HG03045 (cell line): ENCODE results near the gene CBFA2T3.

Experiments
- ATAC-seq: cut with Tn5 transposase; IDR thresholded peaks from one replicate; pipeline ENCODE4 v1.9.1; 2021; ENCODE audit warnings: mild to moderate bottlenecking, moderate library complexity; ENCODE audit not compliant: unreplicated experiment

The CBFA2T3 gene

GRCh38 chr16:88911946-88912310 is 65.1 kb downstream of the CBFA2T3 start:
- ATAC-seq, result no peak

DNA sequence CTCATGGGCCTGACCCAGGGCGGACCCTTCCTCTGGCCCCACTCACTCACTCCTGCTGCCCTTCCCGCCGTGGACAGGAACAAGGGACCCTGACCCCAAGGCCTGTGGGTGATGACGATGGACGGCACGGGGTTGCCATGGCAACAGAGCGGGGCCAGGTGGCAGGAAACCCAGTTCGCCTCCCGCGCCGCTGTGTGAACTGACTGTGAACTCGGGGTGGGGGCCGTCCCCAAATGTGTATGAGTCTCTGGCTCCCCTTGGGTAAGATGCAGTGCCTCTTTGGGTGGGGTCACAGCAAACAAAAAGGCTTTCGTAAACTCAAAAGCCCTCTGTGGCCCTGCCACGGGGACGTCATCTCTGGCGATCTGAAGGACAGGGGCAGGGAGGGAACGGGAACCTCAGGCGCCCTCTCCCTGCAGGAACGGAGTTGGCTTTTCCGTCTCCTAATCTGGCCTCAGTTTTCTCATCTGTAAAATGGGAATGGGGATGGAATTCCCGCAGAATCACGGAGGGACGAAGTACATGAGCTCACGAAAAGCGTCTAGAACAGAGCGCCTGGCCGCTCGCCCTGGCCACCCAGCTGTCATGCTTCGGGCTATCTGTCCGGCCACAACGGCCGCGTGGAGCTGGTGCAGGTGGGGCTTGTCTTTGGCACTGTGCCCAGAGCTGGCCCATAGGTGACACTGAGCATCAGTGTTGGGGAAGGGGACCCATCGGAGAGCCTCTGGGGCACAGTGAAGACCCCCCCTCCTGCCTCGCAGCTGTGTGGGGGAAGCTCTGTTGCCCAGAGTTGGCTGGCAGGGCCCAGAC is 65.7 kb downstream of the CBFA2T3 start:
- no peak for ATAC-seq

DNA sequence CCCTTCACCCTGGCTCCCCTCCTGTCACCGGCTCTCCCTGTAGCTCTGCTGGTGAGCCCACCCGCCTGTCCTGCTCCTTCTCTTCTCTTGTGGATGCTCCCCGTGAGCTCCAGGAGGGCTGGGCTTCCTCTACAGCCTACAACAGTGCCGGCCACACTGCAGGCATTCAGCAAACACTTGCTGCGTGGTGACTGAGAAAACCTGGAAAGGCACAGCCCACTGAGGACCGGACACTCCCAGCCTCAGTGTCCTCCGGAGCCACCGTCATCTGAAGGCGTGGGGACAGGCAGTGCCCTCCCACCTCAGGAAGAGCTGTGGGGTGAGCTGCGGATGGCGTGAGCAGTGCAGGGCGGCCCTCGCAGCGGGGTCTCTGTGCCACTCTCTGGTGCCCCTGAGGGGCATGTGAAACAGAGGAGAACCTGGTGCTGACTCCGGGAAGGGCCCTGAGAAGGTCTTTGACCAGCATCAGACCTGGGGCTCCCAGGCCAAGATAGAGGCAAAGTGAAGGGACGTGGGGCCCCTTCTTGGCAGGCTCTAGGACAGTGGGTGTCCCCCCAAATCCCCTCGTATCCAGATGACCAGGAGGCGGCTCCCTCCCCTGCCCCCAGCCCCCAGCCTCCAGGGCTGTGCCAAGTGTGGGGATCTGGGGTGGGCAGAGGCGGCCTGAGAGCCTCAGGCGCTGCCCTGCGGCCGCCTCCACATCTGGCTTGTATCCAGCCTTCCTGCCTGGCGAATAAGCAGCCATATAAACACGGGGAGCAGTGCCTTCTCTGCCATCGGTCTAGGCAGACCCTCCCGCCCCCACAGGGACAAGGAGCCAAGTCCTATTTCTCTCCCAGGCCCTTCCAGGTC is 66.5 kb downstream of the CBFA2T3 start:
- ATAC-seq, result no peak

GRCh38 chr16:88909431-88910210 is 67.4 kb downstream of the CBFA2T3 start:
- no peak for ATAC-seq

GRCh38 chr16:88908307-88908706 is 68.7 kb downstream of the CBFA2T3 start:
- no peak for ATAC-seq

DNA sequence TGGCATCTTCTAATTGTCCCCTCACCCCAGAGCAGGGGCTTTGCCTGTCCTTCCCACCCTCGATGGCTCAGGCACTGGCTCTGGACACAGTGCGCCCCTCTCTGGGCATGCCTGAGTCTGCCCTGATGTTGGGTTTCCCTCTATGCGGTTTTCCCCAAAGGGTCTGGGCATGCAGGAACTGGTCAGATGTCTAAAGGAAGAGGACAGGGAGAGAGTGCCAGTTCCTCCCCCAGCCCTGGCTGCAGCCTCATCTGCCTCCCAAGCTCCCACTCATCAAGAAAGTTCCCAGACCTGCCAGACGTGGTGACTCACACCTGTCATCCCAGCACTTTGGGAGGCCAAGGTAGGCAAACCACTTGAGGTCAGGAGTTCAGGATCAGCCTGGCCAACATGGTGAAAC is 69.2 kb downstream of the CBFA2T3 start:
- ATAC-seq, result no peak

- ATAC-seq, result no peak
Measured at GRCh38 chr16:88906535-88907105, 70.4 kb downstream of the CBFA2T3 start.

DNA sequence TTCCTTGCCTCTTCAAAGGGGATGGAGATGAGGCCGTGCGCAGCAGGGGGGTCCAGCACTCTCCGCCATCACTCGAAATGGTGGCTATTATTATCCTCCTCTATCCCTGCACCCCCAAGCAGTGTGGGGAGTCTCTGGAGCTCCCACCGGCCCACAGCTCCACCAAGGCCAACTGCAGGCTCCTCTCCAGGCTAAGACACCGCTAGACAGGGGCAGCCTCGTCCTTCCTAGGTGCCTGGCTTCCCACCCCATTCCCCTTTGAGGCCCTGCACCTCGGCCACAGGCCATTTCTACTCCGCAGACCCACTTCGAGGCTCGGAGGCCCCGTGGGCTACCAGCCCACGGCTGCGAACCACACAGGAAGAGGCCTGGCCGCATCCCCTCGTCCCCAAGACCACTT is 71.0 kb downstream of the CBFA2T3 start:
- ATAC-seq, result no peak

- ATAC-seq, result no peak
Measured at GRCh38 chr16:88905563-88905962, 71.4 kb downstream of the CBFA2T3 start.

DNA sequence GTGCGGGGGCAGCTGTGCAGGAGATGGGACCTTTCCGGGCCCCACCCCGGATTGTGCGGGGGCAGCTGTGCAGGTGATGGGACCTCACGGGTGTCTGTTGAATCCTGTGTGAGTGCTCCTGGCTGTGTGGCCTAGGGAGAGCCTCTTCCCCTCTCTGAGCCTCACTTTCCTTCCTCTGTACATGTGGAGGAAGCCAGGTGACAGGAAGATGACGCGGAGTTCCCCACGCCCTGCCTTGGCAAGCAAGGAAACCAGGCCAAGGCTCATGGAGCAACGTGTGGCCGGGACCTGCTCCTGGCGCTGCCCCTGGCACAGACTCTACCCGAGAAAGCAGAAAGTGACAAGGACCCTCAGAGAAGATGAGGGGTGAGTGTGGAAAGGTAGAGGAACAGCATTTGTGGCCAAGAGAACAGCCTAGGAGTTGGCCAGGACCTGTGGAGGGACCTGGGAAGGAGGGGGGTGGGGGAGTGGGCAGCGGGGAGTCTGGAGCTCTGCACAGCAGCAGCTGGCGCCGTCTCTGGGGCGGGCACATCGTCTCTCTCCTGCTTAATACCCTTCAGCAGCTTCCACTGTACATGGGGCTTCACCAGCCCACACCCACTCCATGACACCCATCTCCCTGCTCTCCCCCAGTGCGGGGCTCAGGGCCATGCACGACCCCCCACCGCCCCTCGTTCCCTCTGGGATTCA is 72.2 kb downstream of the CBFA2T3 start:
- no peak for ATAC-seq

GRCh38 chr16:88903267-88903666 is 73.7 kb downstream of the CBFA2T3 start:
- ATAC-seq, result no peak

- no peak for ATAC-seq
Measured at GRCh38 chr16:88902744-88903143, 74.3 kb downstream of the CBFA2T3 start.

DNA sequence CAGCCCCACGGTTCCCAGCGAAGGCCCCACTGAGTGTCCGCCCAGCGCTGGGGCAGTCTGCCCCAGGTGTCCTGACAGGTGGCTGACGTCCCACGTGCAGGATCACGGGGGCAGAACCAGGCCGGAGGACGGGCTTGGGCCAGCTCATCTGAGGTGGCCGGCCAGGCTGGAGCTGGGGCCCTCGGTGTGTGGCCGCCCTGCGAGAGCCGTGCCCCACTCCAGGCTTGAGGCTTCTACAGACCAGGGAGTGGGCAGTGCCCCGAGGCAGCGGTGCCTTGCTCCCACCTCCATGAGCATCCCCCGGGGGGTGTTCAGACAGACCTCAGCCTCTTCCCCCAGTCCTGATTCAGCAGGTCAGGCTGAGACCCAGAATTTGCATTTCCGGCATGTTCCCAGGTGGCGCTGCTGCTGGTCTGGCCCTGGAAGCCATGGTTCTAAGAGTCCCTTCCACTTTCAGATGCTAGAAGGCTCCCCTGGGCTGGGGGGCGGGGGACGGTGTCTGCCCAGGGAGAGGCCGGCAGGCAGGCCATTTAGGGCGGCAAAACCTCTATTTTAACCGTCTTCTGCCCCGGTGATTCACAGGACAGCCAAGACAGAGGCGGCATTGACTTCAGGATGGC is 75.2 kb downstream of the CBFA2T3 start:
- ATAC-seq, result no peak

DNA sequence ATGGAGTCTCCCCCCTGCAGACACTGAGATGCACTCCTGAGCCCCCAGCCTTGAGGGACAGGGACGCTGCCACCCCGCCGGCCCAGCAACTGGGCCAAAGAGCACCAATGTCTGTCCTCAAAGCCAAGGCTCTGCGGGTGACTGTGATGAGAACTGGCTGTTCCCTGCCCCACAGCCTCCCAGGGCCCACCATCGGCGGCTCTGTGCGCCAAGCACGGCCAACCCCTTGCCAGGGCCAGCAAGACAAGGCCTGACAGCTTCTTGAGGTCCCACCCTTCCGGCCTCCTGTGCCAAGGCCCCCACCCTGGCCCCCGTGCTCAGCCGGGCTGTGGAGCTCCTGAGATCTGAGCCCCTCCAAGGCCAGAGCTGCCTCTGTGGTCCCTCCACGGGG is 76.3 kb downstream of the CBFA2T3 start:
- no peak for ATAC-seq

DNA sequence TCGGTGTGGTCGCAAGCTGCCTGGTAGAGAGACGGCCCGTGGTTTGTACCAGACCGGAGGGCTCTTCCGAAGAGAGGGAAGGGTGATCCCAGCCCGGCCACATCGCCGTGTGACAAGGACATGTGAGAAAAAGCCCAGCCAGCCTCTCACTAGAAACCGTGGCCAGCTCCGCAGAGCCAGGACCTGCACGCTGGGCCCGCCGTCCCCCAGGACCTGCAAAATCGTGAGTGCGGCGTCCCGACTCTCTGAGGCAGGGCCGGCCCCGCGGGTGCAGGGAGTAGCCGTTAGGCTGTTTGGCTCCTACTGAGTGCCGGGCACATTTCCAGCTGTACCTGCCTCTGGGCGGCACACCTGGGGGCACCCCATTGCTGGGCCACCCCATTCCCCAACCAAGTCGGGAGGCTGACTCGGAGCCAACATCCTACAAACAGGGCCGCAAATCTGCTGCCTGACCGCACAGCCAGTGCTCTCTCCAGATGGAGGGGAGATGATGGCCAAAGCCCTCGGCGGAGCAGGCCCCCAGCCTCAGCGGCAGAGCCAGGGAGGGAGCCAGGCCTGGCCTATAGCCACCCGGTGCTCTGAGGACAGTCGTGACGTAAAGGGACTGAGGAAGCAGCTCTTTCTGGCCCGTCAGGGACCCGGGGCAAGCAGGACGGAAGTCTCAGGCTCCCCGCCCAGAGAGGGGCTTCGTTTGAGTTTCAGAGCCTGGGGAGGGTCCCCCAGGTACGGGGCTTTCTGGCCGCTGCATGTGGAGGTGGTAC is 76.9 kb downstream of the CBFA2T3 start:
- ATAC-seq, result no peak

- no peak for ATAC-seq
Measured at GRCh38 chr16:88897696-88898425, 79.1 kb downstream of the CBFA2T3 start.

- no peak for ATAC-seq
Measured at GRCh38 chr16:88896238-88897070, 80.6 kb downstream of the CBFA2T3 start.

- ATAC-seq, result no peak
Measured at GRCh38 chr16:88895335-88895734, 81.7 kb downstream of the CBFA2T3 start.
